Left ventricle myocardium inferior (tissue), 1 donor: ENCODE measurements around the gene MAGEA6. TPM values are rescaled to one million over a fixed set of nuclear protein-coding genes. Genes with fewer than 3 reads are reported as not detected.
"Not testable (repeated sequence)": the region's sequence is repeated elsewhere in the genome, so short reads cannot be mapped to it uniquely, and the experiment has no call there.

Experiments used
- DNase-seq: peaks from one replicate; pipeline ENCODE4 v3.0.0-alpha.2; 2020
- H3K27ac ChIP-seq: fragments of 200-600 bp; replicated peaks from 2 replicates; pipeline ENCODE4 v1.8.0; 2021
- H3K27me3 ChIP-seq: fragments of 200-600 bp; 2 replicates; pipeline ENCODE4 v1.8.0; 2021; ENCODE audit warnings: low read depth
- H3K36me3 ChIP-seq: fragments of 200-600 bp; 2 replicates; pipeline ENCODE4 v1.8.0; 2021
- H3K4me1 ChIP-seq: fragments of 200-600 bp; 2 replicates; pipeline ENCODE4 v1.8.0; 2021
- H3K4me3 ChIP-seq: fragments of 200-600 bp; 2 replicates; pipeline ENCODE4 v1.8.0; 2021; ENCODE audit warnings: mild to moderate bottlenecking, moderate library complexity
- H3K9me3 ChIP-seq: fragments of 200-600 bp; replicated peaks from 2 replicates; pipeline ENCODE4 v1.8.0; 2021
- CTCF ChIP-seq: fragments of 200-600 bp; IDR thresholded peaks from 2 replicates; pipeline ENCODE4 v1.8.0; 2021; ENCODE audit warnings: antibody characterized with exemption, mild to moderate bottlenecking, borderline replicate concordance
- intact Hi-C: fragments of 100-400 bp; cut with micrococcal nuclease; formaldehyde crosslinking; loops from one replicate; pipeline ENCODE4 v1.11.0; 2022
- long read RNA-seq: library from polyadenylated mRNA; unstranded; transcript quantifications from one replicate; pipeline ENCODE4 v2.0.0, GENCODE V29; 2021
- total RNA-seq: library from RNA; stranded (reverse); fragmentation: NEBNext Ultra II Directional; extraction: Animal tissue kit (Norgen Biotek cat#: 25700); gene quantifications from one replicate; pipeline ENCODE4 v1.2.1, GENCODE V29; 2021
- donor health status: DM: no; HTN: yes; CAD: no; lungs with severe emphysema.

MAGEA6 gene
- not detected for total RNA-seq
- long read RNA-seq: 0 reads

- H3K27me3 ChIP-seq, intact Hi-C loops, H3K4me3 ChIP-seq, H3K9me3 ChIP-seq, H3K4me1 ChIP-seq, H3K36me3 ChIP-seq, DNase-seq, H3K27ac ChIP-seq: not testable (repeated sequence)
Measured at GRCh38 chrX:152769549-152770289, at the start of gene MAGEA6. TSS of gene MAGEA6 (minus strand) at chrX:152769689. CDS start at chrX:152767650, 2,039 bp downstream.

GRCh38 chrX:152819266-152819665, 49.8 kb upstream of the MAGEA6 start:
- no peak for DNase-seq
- intact Hi-C loops: no loop called here
- no peak overlapping the region for H3K27ac ChIP-seq
- H3K4me3 ChIP-seq: no peak overlapping the region
- no peaks in the 10 kb centered on the region for H3K9me3 ChIP-seq
- no peaks in the 10 kb centered on the region for H3K4me1 ChIP-seq
- TF ChIP-seq CTCF: no peak
- no peaks in the 10 kb centered on the region for H3K27me3 ChIP-seq
- H3K36me3 ChIP-seq: no peaks in the 10 kb centered on the region

GRCh38 chrX:152818356-152818755, 48.9 kb upstream of the MAGEA6 start:
- intact Hi-C loops: no loop called here
- no peaks in the 10 kb centered on the region for H3K9me3 ChIP-seq

GRCh38 chrX:152817078-152817764, 47.7 kb upstream of the MAGEA6 start:
- no peak for DNase-seq
- intact Hi-C loops: no loop called here
- no peak overlapping the region for H3K27ac ChIP-seq
- peak; percentile 53 for TF ChIP-seq CTCF
- H3K36me3 ChIP-seq: no peaks in the 10 kb centered on the region
- no peaks in the 10 kb centered on the region for H3K9me3 ChIP-seq
- H3K4me3 ChIP-seq: no peak overlapping the region
- H3K4me1 ChIP-seq: no peaks in the 10 kb centered on the region
- H3K27me3 ChIP-seq: no peaks in the 10 kb centered on the region

More at GRCh38 chrX:152818356-152818755, 48.9 kb upstream of the MAGEA6 start:
- H3K4me3 ChIP-seq: no peak overlapping the region
- H3K27ac ChIP-seq: no peak overlapping the region
- H3K36me3 ChIP-seq: no peaks in the 10 kb centered on the region
- TF ChIP-seq CTCF: no peak
- DNase-seq: no peak
- no peaks in the 10 kb centered on the region for H3K27me3 ChIP-seq
- H3K4me1 ChIP-seq: no peaks in the 10 kb centered on the region

GRCh38 chrX:152814048-152814447, 44.6 kb upstream of the MAGEA6 start:
- DNase-seq: no peak
- TF ChIP-seq CTCF: no peak
- intact Hi-C loops: no loop called here
- no peaks in the 10 kb centered on the region for H3K4me1 ChIP-seq
- H3K4me3 ChIP-seq: no peak overlapping the region
- H3K27me3 ChIP-seq: no peaks in the 10 kb centered on the region
- H3K36me3 ChIP-seq: no peaks in the 10 kb centered on the region
- no peaks in the 10 kb centered on the region for H3K9me3 ChIP-seq
- H3K27ac ChIP-seq: no peak overlapping the region

- no peaks in the 10 kb centered on the region for H3K36me3 ChIP-seq
- no peaks in the 10 kb centered on the region for H3K27me3 ChIP-seq
- no peaks in the 10 kb centered on the region for H3K4me1 ChIP-seq
- H3K4me3 ChIP-seq: no peak overlapping the region
- H3K27ac ChIP-seq: no peak overlapping the region
- TF ChIP-seq CTCF: no peak
- no peaks in the 10 kb centered on the region for H3K9me3 ChIP-seq
- DNase-seq: no peak
- intact Hi-C loops: no loop called here
Measured at GRCh38 chrX:152813206-152813605, 43.7 kb upstream of the MAGEA6 start.
